PC-3 (cell line): ENCODE data around the gene ATXN7L2.

Experiments
- CTCF ChIP-seq: fragments of 300-600 bp; sonication (generic); conservative IDR thresholded peaks from 2 replicates; pipeline ENCODE4 v1.5.1; 2017; ENCODE audit warnings: antibody characterized with exemption, low read depth, mild to moderate bottlenecking, low read length
- EZH2 ChIP-seq: fragments of 300-600 bp; sonication (generic); IDR thresholded peaks from one replicate; pipeline ENCODE4 v1.6.1; 2017; ENCODE audit warnings: antibody characterized with exemption, mild to moderate bottlenecking, low read length; ENCODE audit not compliant: unreplicated experiment
- EZH2phosphoT487 ChIP-seq: fragments of 300-600 bp; sonication (generic); IDR thresholded peaks from 2 replicates; pipeline ENCODE4 v1.6.1; 2018; ENCODE audit warnings: mild to moderate bottlenecking, antibody characterized with exemption, low read length, borderline replicate concordance

- TF ChIP-seq EZH2phosphoT487 (no peak), CTCF (no peak), EZH2 (no peak)
Observed at GRCh38 chr1:109482791-109483671, 674 bp upstream of the ATXN7L2 start.
